Calu3 (cell line): ENCODE data around the gene CNNM2. TPM values are rescaled to one million over a fixed set of nuclear protein-coding genes. Genes with fewer than 3 reads are reported as not detected.

Source experiments
- BruUV-seq: library from RNA; stranded (reverse); fragments of 400-500 nt; replicated peaks from 2 replicates; lab custom pipeline; 2021; lab: Mats Ljungman, UMichigan
- CTCF ChIA-PET: fragments of 300-600 bp; sonication (Branson Sonifier 250); formaldehyde crosslinking; loops from one replicate; lab custom pipeline; 2022; ENCODE audit warnings: antibody characterized with exemption; lab: Charles Lee
- DNase-seq: peaks from one replicate; pipeline ENCODE4 v3.0.0; 2022
- H3K27ac Mint-ChIP-seq: one replicate; pipeline ENCODE4 v1.8.0; 2022; ENCODE audit warnings: mixed read lengths; ENCODE audit not compliant: unreplicated experiment
- H3K27me3 Mint-ChIP-seq: one replicate; pipeline ENCODE4 v1.8.0; 2022; ENCODE audit warnings: mixed read lengths; ENCODE audit not compliant: unreplicated experiment
- H3K36me3 Mint-ChIP-seq: one replicate; pipeline ENCODE4 v1.8.0; 2022; ENCODE audit warnings: mild to moderate bottlenecking, moderate library complexity, mixed read lengths; ENCODE audit not compliant: insufficient read depth, unreplicated experiment
- H3K4me1 Mint-ChIP-seq: one replicate; pipeline ENCODE4 v1.8.0; 2022; ENCODE audit warnings: mild to moderate bottlenecking, low read depth, mixed read lengths; ENCODE audit not compliant: unreplicated experiment
- H3K4me3 Mint-ChIP-seq: one replicate; pipeline ENCODE4 v1.8.0; 2022; ENCODE audit warnings: mild to moderate bottlenecking, low read depth, moderate library complexity, mixed read lengths; ENCODE audit not compliant: unreplicated experiment
- H3K9me3 Mint-ChIP-seq: one replicate; pipeline ENCODE4 v1.8.0; 2022; ENCODE audit warnings: low read depth, mixed read lengths; ENCODE audit not compliant: unreplicated experiment
- CTCF ChIP-seq: fragments of 200-600 bp; IDR thresholded peaks from one replicate; pipeline ENCODE4 v1.8.0; 2022; ENCODE audit warnings: antibody characterized with exemption; ENCODE audit not compliant: unreplicated experiment
- intact Hi-C: fragments of 100-400 bp; cut with micrococcal nuclease; formaldehyde crosslinking; loops from one replicate; pipeline ENCODE4 v1.10.0; 2022; ENCODE audit not compliant: unreplicated experiment
- total RNA-seq: library from RNA; stranded (reverse); gene quantifications from 2 replicates; pipeline ENCODE4 v1.2.3, GENCODE V29; 2022

The CNNM2 gene
- total RNA-seq, 1 experiment from 2014 or later: 4.2 TPM

GRCh38 chr10:103040418-103040817, 122.3 kb downstream of the CNNM2 start:
- Mint-ChIP-seq H3K27ac (no peak overlapping the region), H3K27me3 (peaks cover 11% of the 10 kb centered on the region), H3K4me1 (no peaks in the 10 kb centered on the region), H3K4me3 (no peak overlapping the region), H3K36me3 (no peaks in the 10 kb centered on the region), H3K9me3 (no peaks in the 10 kb centered on the region)
- no peak for DNase-seq
- CTCF ChIA-PET: interaction anchor here (0.5 to 0.6 kb wide), 2 partner anchors 35 to 251 kb away, joined by 3 to 4 read pairs; no protein-coding TSS in a partner anchor
- intact Hi-C loops: loop anchor here (10.0 kb wide), 1 partner anchor 56 kb away; no protein-coding TSS in a partner anchor
- TF ChIP-seq CTCF: no peak
- no TSS peak for BruUV-seq

- BruUV-seq: no TSS peak
- TF ChIP-seq CTCF: no peak
- Mint-ChIP-seq H3K27ac (no peak overlapping the region), H3K36me3 (no peaks in the 10 kb centered on the region), H3K27me3 (peaks cover 11% of the 10 kb centered on the region), H3K9me3 (no peaks in the 10 kb centered on the region), H3K4me1 (no peaks in the 10 kb centered on the region), H3K4me3 (no peak overlapping the region)
- no peak for DNase-seq
- intact Hi-C loops: loop anchor here (10.0 kb wide), 1 partner anchor 57 kb away; no protein-coding TSS in a partner anchor
- CTCF ChIA-PET: no interaction called here
Observed at GRCh38 chr10:103041391-103041790, 123.3 kb downstream of the CNNM2 start.

DNA sequence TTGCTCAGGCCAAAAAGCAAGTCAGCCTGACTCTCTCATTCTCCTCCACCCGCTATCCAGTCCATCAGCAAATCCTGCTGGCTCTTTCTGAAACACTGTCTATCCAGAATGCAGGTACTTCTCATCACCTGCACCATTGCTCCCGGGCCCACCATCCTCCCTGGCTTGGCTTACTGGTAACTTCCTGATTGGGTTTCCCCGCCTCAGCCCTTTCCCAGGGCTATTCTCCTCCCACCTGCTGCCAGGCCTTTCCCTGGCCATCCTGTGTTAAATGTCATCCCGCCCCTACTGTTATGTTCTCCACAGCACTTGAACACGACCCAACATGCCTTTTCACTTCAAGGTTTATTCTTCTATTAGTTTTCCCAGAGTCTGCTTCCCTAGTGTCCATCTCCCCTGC, 124.0 kb downstream of the CNNM2 start:
- intact Hi-C loops: loop anchor here (10.0 kb wide), 1 partner anchor 57 kb away; no protein-coding TSS in a partner anchor
- no peaks in the 10 kb centered on the region for H3K9me3 Mint-ChIP-seq
- CTCF ChIA-PET: no interaction called here
- H3K36me3 Mint-ChIP-seq: no peaks in the 10 kb centered on the region
- H3K27ac Mint-ChIP-seq: no peak overlapping the region
- no peak overlapping the region for H3K4me3 Mint-ChIP-seq
- peaks cover 11% of the 10 kb centered on the region for H3K27me3 Mint-ChIP-seq
- TF ChIP-seq CTCF: no peak
- no TSS peak for BruUV-seq
- no peaks in the 10 kb centered on the region for H3K4me1 Mint-ChIP-seq
- no peak for DNase-seq

DNA sequence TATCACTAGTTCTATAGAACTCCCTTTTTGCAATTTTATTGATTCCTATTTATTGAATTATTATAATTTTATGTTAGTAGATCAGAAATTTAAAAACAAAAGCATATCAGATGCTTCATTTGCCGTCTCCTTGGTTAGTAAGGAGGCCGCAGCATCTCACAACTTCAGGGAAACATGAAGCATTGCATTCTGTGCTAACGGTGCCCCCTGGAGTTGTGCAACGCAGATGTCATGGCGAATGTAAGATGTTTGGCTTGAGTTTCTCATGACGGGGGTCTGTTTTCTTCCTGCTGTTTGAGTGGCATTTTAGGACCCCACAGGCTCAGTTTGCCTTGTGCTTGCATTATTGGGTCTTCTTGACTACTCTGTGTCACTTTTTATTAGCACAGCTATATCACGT, 124.8 kb downstream of the CNNM2 start:
- CTCF ChIA-PET: no interaction called here

More for the DNA sequence above, 124.8 kb downstream of the CNNM2 start:
- DNase-seq: no peak
- H3K27ac Mint-ChIP-seq: no peak overlapping the region
- no peak overlapping the region for H3K4me3 Mint-ChIP-seq
- intact Hi-C loops: loop anchor here (10.0 kb wide), 1 partner anchor 58 kb away; no protein-coding TSS in a partner anchor
- peaks cover 11% of the 10 kb centered on the region for H3K27me3 Mint-ChIP-seq
- no peak for TF ChIP-seq CTCF
- no peaks in the 10 kb centered on the region for H3K9me3 Mint-ChIP-seq
- no peaks in the 10 kb centered on the region for H3K36me3 Mint-ChIP-seq
- H3K4me1 Mint-ChIP-seq: no peaks in the 10 kb centered on the region
- BruUV-seq: no TSS peak
